Activated naive CD4-positive, alpha-beta T cell treated with anti-CD3 and anti-CD28 coated beads for 36 hours (primary cell): ENCODE data around the gene RHOA. TPM values are rescaled to one million over a fixed set of nuclear protein-coding genes. Genes with fewer than 3 reads are reported as not detected.

Source experiments
- CTCF ChIA-PET: fragments of 350-600 bp; sonication (Branson Sonifier 250); formaldehyde crosslinking; loops from one replicate; lab custom pipeline; 2021; ENCODE audit warnings: antibody characterized with exemption; lab: Charles Lee
- DNase-seq: peaks from one replicate; pipeline ENCODE4 v3.0.0-alpha.2; 2020
- H3K27ac Mint-ChIP-seq: one replicate; pipeline ENCODE4 v1.8.0; 2021; ENCODE audit warnings: mild to moderate bottlenecking, mixed read lengths
- H3K27me3 Mint-ChIP-seq: one replicate; pipeline ENCODE4 v1.8.0; 2021; ENCODE audit warnings: low read depth, mixed read lengths
- H3K36me3 Mint-ChIP-seq: one replicate; pipeline ENCODE4 v1.8.0; 2021; ENCODE audit warnings: low read depth, mixed read lengths
- H3K4me1 Mint-ChIP-seq: one replicate; pipeline ENCODE4 v1.8.0; 2021; ENCODE audit warnings: low read depth, mixed read lengths
- H3K4me3 Mint-ChIP-seq: one replicate; pipeline ENCODE4 v1.8.0; 2021; ENCODE audit warnings: mild to moderate bottlenecking, moderate library complexity, mixed read lengths
- H3K9me3 Mint-ChIP-seq: one replicate; pipeline ENCODE4 v1.8.0; 2021; ENCODE audit warnings: mixed read lengths
- intact Hi-C: fragments of 100-400 bp; cut with micrococcal nuclease; formaldehyde crosslinking; loops from one replicate; pipeline ENCODE4 v1.15.1; 2023
- total RNA-seq, 2 experiments: library from RNA; stranded (reverse); gene quantifications; one replicate each; pipeline ENCODE4 v1.2.3, GENCODE V29; 2021

RHOA gene
- total RNA-seq: 100 to 1,000 TPM; 463 to 491 TPM

DNA sequence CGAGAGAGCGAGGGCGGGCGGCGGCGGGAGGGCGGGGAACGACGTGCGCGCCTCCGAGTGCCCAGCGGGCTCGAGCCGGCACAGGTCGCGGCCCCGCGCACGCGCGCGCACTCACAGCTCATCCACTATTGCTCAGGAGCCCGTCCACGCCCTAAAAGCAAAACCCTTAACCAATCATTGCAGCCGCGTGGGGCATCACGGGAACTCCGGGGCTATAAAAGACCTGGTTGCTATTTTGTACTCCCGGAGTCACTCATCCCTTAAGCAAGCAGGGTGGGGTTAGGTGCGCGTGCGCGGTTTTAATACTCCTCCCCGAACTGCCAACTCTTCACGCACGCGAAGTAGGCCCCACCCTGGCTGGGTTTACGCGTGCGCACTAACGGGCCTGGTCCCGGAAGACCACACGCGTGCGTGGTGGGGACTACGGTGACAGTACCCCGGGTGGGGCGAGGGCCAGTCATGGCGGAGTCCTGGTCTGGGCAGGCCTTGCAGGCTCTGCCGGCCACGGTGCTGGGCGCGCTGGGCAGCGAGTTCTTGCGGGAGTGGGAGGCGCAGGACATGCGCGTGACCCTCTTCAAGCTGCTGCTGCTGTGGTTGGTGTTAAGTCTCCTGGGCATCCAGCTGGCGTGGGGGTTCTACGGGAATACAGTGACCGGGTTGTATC lies at the start of gene RHOA, which contains the start of gene TCTA:
Gene RHOA (minus strand): TSS at position 9 of the 664 bp plus-strand sequence. CDS start 36,387 bp downstream, outside the sequence.
Gene TCTA (plus strand): TSS at position 456 of the 664 bp plus-strand sequence. CDS start 4 bp downstream, at position 460.
- Mint-ChIP-seq H3K9me3 (no peaks in the 10 kb centered on the region), H3K27ac (peak within 1 kb of the TSS; percentile 92), H3K36me3 (peaks cover 16% of the 10 kb centered on the region), H3K4me1 (peaks cover 65% of the 10 kb centered on the region), H3K4me3 (peak within 1 kb of the TSS; percentile 94), H3K27me3 (no peaks in the 10 kb centered on the region)
- peak; percentile 99 for DNase-seq
- intact Hi-C loops: loop anchor here (1.0 to 5.0 kb wide), 11 partner anchors 9 to 494 kb away; partner anchors contain the start of genes APEH, ARIH2, BSN and DAG1
- CTCF ChIA-PET: interaction anchor here (0.9 kb wide), 1 partner anchor 38 kb away, joined by 3 read pairs; no protein-coding TSS in a partner anchor

DNA sequence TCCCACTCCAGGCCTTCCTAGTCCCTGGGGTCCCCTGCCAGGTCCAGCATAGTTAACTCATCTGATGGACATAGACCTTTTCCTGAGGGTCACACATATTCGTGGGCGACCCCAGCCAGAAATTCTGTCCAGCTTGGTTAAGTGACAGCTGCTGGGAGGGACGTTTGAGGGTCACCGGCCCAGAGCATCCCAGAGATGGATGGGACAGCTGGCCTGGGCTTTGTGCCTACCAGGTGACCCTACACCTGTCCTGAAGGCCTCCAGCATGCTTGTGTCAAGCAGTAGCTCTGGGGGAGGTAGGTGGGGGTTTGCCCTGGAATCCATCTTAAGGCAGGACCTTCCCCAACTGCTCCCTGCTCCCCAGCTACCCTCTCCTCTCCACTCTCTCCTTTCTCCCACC lies 49.2 kb upstream of the RHOA start:
- H3K27ac Mint-ChIP-seq: no peak overlapping the region
- no peak overlapping the region for H3K4me3 Mint-ChIP-seq
- no peaks in the 10 kb centered on the region for H3K27me3 Mint-ChIP-seq
- no peaks in the 10 kb centered on the region for H3K4me1 Mint-ChIP-seq
- CTCF ChIA-PET: no interaction called here
- no peaks in the 10 kb centered on the region for H3K36me3 Mint-ChIP-seq
- H3K9me3 Mint-ChIP-seq: no peaks in the 10 kb centered on the region
- intact Hi-C loops: no loop called here
- DNase-seq: no peak

DNA sequence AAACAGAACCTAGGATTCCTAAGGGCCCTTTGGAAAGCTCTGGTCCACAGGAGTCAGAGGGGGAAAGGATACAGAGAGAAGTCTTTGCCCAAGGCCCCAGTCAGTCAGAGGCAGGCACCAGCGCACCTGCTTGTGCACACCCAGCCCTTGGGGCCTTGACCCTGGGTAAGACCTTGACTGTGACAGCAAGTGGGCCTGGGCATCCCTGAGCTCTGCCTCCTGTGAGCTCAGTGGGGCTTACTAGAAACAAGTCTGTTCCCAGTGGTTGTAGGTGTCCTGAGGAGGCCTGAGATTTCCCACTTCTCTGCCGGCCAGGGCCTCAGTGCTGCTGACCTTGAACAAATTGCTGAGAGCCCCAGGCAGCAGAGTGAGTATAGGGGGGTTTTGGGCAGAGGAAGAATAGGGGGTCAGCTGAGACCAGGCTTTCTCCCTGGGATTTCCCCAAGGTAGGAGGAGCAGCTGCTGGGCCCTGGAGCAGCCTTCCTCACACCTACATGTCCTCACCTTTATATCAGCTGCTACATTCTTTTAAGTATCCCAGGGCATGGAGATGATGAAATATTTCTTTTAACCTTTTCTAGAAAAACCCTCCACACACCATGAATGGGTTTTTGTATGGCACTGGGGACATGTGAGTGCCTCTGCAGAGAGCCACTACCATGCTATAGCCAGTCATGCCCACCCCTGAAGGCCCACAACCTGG lies 48.6 kb upstream of the RHOA start:
- DNase-seq: no peak
- intact Hi-C loops: no loop called here
- no peak overlapping the region for H3K27ac Mint-ChIP-seq
- H3K27me3 Mint-ChIP-seq: no peaks in the 10 kb centered on the region
- H3K4me3 Mint-ChIP-seq: no peak overlapping the region
- CTCF ChIA-PET: interaction anchor here (0.8 kb wide), 1 partner anchor 11 kb away, joined by 3 read pairs; no protein-coding TSS in a partner anchor
- H3K4me1 Mint-ChIP-seq: no peaks in the 10 kb centered on the region
- H3K9me3 Mint-ChIP-seq: no peaks in the 10 kb centered on the region
- H3K36me3 Mint-ChIP-seq: no peaks in the 10 kb centered on the region

- Mint-ChIP-seq H3K9me3 (no peaks in the 10 kb centered on the region), H3K4me3 (no peak overlapping the region), H3K27ac (no peak overlapping the region), H3K4me1 (no peaks in the 10 kb centered on the region), H3K36me3 (no peaks in the 10 kb centered on the region), H3K27me3 (no peaks in the 10 kb centered on the region)
- DNase-seq: no peak
- CTCF ChIA-PET: interaction anchor here (0.6 kb wide), 1 partner anchor 640 kb away, joined by 4 read pairs; no protein-coding TSS in a partner anchor
- intact Hi-C loops: no loop called here
These were observed 44.7 kb upstream of the RHOA start for GRCh38 chr3:49456466-49456865.

GRCh38 chr3:49454898-49455681 lies 43.3 kb upstream of the RHOA start:
- H3K27ac Mint-ChIP-seq: no peak overlapping the region
- CTCF ChIA-PET: interaction anchor here (0.5 to 1.2 kb wide), 4 partner anchors 39 to 452 kb away, joined by 3 to 10 read pairs (median 4); no protein-coding TSS in a partner anchor
- H3K27me3 Mint-ChIP-seq: no peaks in the 10 kb centered on the region
- no peaks in the 10 kb centered on the region for H3K4me1 Mint-ChIP-seq
- H3K36me3 Mint-ChIP-seq: no peaks in the 10 kb centered on the region
- intact Hi-C loops: loop anchor here (5.0 kb wide), 1 partner anchor 217 kb away; the partner anchor contains the start of gene APEH
- H3K4me3 Mint-ChIP-seq: no peak overlapping the region
- no peaks in the 10 kb centered on the region for H3K9me3 Mint-ChIP-seq
- no peak for DNase-seq

DNA sequence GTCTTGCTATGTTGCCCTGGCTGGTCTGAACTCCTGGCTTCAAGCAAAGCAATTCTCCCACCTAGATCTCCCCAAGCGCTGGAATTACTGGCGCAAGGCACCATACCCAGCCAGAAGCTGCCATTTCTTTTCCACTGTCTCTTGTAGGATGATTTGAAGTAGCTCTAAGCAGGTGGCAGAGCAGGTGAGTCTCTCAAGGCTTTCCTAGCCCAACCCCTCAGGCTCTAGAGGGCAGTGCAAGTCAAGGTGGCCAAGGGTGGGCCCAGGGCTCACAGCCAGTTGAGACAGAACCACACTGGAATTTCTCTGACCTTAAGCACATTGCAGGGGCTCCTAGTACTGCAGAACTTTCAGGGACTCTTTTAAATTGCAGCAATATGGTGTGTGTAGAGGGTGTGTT lies 42.7 kb upstream of the RHOA start:
- H3K9me3 Mint-ChIP-seq: no peaks in the 10 kb centered on the region
- no peak overlapping the region for H3K4me3 Mint-ChIP-seq
- H3K27me3 Mint-ChIP-seq: no peaks in the 10 kb centered on the region
- CTCF ChIA-PET: interaction anchor here (0.5 to 1.2 kb wide), 6 partner anchors 10 to 452 kb away, joined by 3 to 10 read pairs (median 4); no protein-coding TSS in a partner anchor
- peak; percentile 30 for DNase-seq
- H3K27ac Mint-ChIP-seq: no peak overlapping the region
- H3K4me1 Mint-ChIP-seq: no peaks in the 10 kb centered on the region
- intact Hi-C loops: loop anchor here (5.0 kb wide), 1 partner anchor 218 kb away; the partner anchor contains the start of gene APEH
- H3K36me3 Mint-ChIP-seq: no peaks in the 10 kb centered on the region

GRCh38 chr3:49453621-49454020 lies 41.8 kb upstream of the RHOA start:
- Mint-ChIP-seq H3K9me3 (no peaks in the 10 kb centered on the region), H3K4me3 (no peak overlapping the region), H3K36me3 (no peaks in the 10 kb centered on the region), H3K4me1 (peaks cover 6% of the 10 kb centered on the region), H3K27ac (no peak overlapping the region), H3K27me3 (no peaks in the 10 kb centered on the region)
- CTCF ChIA-PET: interaction anchor here (0.6 to 1.2 kb wide), 3 partner anchors 10 to 217 kb away, joined by 3 to 10 read pairs (median 4); no protein-coding TSS in a partner anchor
- no peak for DNase-seq
- intact Hi-C loops: loop anchor here (5.0 kb wide), 1 partner anchor 219 kb away; the partner anchor contains the start of gene APEH

GRCh38 chr3:49445391-49445790 lies 33.6 kb upstream of the RHOA start:
- H3K9me3 Mint-ChIP-seq: no peaks in the 10 kb centered on the region
- CTCF ChIA-PET: interaction anchor here (0.7 to 3.0 kb wide), 5 partner anchors 29 to 1170 kb away, joined by 3 to 13 read pairs (median 4); partner anchors contain the start of gene USP4
- no peaks in the 10 kb centered on the region for H3K27me3 Mint-ChIP-seq
- H3K27ac Mint-ChIP-seq: no peak overlapping the region
- H3K4me1 Mint-ChIP-seq: peaks cover 15% of the 10 kb centered on the region
- intact Hi-C loops: no loop called here
- no peak for DNase-seq
- H3K4me3 Mint-ChIP-seq: no peak overlapping the region
- H3K36me3 Mint-ChIP-seq: no peaks in the 10 kb centered on the region

- CTCF ChIA-PET: no interaction called here
- H3K9me3 Mint-ChIP-seq: no peaks in the 10 kb centered on the region
- H3K27me3 Mint-ChIP-seq: no peaks in the 10 kb centered on the region
- no peaks in the 10 kb centered on the region for H3K4me1 Mint-ChIP-seq
- intact Hi-C loops: no loop called here
- no peaks in the 10 kb centered on the region for H3K36me3 Mint-ChIP-seq
- H3K27ac Mint-ChIP-seq: no peak overlapping the region
- no peak for DNase-seq
- no peak overlapping the region for H3K4me3 Mint-ChIP-seq
These were observed 23.0 kb upstream of the RHOA start for GRCh38 chr3:49434731-49435130.

- H3K27ac Mint-ChIP-seq: peak overlapping the region; percentile 93
These were observed 16.9 kb upstream of the RHOA start for GRCh38 chr3:49428752-49429080.

GRCh38 chr3:49427586-49427985 lies 15.8 kb upstream of the RHOA start:
- CTCF ChIA-PET: no interaction called here
- no peak for DNase-seq
- no peak overlapping the region for H3K27ac Mint-ChIP-seq
- intact Hi-C loops: no loop called here
- peaks cover 3% of the 10 kb centered on the region for H3K36me3 Mint-ChIP-seq
- no peaks in the 10 kb centered on the region for H3K9me3 Mint-ChIP-seq
- H3K27me3 Mint-ChIP-seq: no peaks in the 10 kb centered on the region
- H3K4me1 Mint-ChIP-seq: peaks cover 19% of the 10 kb centered on the region
- H3K4me3 Mint-ChIP-seq: peak overlapping the region; percentile 90

More at GRCh38 chr3:49428752-49429080, 16.9 kb upstream of the RHOA start:
- DNase-seq: no peak
- peaks cover 12% of the 10 kb centered on the region for H3K4me1 Mint-ChIP-seq
- CTCF ChIA-PET: interaction anchor here (1.1 to 1.6 kb wide), 3 partner anchors 13 to 88 kb away, joined by 3 to 4 read pairs (median 4); partner anchors contain the start of gene USP4
- no peaks in the 10 kb centered on the region for H3K27me3 Mint-ChIP-seq
- H3K9me3 Mint-ChIP-seq: no peaks in the 10 kb centered on the region
- H3K4me3 Mint-ChIP-seq: peak overlapping the region; percentile 90
- peaks cover 3% of the 10 kb centered on the region for H3K36me3 Mint-ChIP-seq
- intact Hi-C loops: loop anchor here (1.0 kb wide), 5 partner anchors 7 to 124 kb away; partner anchors contain the start of genes DAG1, TCTA and USP4
